HG03565 (cell line): Measurements from ENCODE around the gene RTF2.
"Not testable (repeated sequence)": the region's sequence is repeated elsewhere in the genome, so short reads cannot be mapped to it uniquely, and the experiment has no call there.

ENCODE experiments used
- ATAC-seq: cut with Tn5 transposase; IDR thresholded peaks from one replicate; pipeline ENCODE4 v1.9.1; 2021; ENCODE audit warnings: mild to moderate bottlenecking, moderate library complexity; ENCODE audit not compliant: unreplicated experiment

RTF2 gene

GRCh38 chr20:56532946-56533345, 64.5 kb downstream of the RTF2 start, which contains the start of gene FAM209B:
Gene FAM209B, plus strand, starts transcription at chr20:56533246. Its CDS starts 96 bp downstream, at chr20:56533342.
- ATAC-seq = not testable (repeated sequence)

- ATAC-seq = no peak
These were observed 69.6 kb downstream of the RTF2 start for GRCh38 chr20:56537997-56538396.

- ATAC-seq = no peak
These were observed 72.0 kb downstream of the RTF2 start for GRCh38 chr20:56540415-56540814.

- no peak for ATAC-seq
These were observed 74.1 kb downstream of the RTF2 start for GRCh38 chr20:56542489-56543030.

- no peak for ATAC-seq
These were observed 83.1 kb downstream of the RTF2 start for GRCh38 chr20:56551571-56551970.

DNA sequence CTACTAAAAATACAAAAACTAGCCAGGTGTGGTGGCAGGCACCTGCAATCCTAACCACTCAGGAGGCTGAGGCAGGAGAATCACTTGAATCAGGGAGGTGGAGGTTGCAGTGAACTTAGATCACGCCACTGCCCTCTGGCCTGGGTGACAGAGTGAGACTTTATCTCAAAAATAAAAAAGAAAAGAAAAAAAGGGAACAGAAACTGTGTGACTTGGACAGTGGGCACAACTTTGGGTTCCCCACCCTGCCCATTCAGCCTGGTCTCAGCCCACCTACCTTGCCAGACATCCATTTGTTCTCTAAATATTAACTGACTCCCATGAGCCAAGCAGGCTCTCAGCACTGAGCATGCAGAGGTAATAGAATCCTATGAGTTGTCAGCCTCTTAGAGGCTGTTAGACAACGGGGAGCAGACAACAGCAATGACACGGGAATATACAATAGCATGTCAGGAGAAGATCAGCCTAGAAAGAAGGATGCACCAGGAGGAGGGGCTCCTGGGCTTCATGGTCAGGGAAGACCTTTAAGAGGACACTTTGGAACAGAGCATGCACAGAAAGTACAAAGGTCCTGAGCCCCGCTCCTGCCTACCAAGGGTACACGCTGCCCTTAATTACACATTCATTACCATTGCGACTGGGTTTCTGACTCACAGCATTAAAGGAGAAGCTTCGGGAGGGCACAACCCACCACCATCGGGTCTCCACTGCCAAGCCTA, 84.6 kb downstream of the RTF2 start:
- no peak for ATAC-seq

DNA sequence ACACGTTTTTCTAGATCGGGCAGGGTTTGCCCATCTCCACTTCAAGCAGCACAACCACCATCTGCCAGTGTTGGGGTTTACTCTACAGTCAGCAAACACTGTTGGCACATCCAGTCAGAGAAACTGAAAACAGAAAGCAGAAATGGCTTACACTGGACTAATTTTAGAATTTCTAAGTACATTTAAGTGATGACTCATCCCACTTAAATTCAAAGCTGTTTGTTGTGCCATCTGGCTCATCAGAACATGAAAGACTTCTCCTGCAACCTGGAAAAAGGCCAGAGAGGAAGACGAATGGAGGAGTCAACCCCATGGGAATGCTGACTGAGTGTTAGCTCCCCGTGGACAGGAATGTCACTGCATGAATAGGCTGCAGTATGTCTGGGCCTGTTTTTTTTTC, 86.4 kb downstream of the RTF2 start:
- peak; percentile 91 for ATAC-seq

- no peak for ATAC-seq
These were observed 90.5 kb downstream of the RTF2 start for GRCh38 chr20:56558968-56559367.

DNA sequence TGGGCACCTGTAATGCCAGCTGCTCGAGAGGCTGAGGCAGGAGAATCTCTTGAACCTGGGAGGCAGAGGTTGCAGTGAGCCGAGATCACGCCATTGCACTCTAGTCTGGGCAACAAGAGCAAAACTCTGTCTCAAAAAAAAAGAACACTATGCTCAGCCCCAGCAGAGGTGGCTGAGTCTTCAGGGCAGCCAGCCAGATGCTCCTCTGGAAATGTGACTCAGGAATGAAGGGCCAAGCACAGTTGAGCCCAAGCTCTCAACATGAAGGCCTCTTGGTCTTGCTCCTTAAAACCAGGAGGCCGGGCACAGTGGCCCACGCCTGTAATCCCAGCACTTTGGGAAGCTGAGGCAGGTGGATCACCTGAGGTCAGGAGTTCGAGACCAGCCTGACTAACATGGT, 96.1 kb downstream of the RTF2 start:
- ATAC-seq = not testable (repeated sequence)

DNA sequence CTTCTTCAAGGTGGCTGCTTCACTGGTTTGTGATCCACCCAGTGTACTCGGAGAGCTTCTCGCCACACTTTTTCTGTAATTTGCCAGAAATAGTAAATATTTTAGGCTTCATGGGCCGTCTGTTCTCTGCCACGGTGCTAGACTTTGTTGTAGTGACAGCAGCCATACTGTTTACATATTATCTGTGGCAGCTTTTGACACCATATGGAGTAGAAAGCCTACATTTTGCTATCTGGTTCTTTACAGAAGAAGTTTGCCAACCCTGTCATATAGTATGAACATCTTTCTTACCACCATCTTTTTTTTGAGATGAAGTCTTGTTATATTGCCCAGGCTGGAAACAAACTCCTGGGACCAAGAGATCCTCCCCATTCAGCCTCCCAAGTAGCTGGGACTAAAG, 97.1 kb downstream of the RTF2 start:
- ATAC-seq = no peak

GRCh38 chr20:56566621-56567020, 98.2 kb downstream of the RTF2 start:
- no peak for ATAC-seq
